IMR-90 (cell line): ENCODE measurements around the gene TCTA. TPM values are rescaled to one million over a fixed set of nuclear protein-coding genes. Genes with fewer than 3 reads are reported as not detected.

ENCODE experiments used
- ATAC-seq: fragments of 200-7000 bp; cut with Tn5 transposase; 2 replicates; pipeline ENCODE4 v1.9.1; 2020; ENCODE audit warnings: low read depth, mild to moderate bottlenecking, moderate library complexity
- BruUV-seq: library from RNA; stranded (reverse); fragments of 400-500 nt; replicated peaks from 2 replicates; lab custom pipeline; 2021; lab: Mats Ljungman, UMichigan
- CTCF ChIA-PET: fragments of 300-600 bp; formaldehyde crosslinking; extraction: SDS; loops from one replicate; lab custom pipeline; 2021; ENCODE audit warnings: antibody characterized with exemption; lab: Yijun Ruan, JAX
- POLR2A ChIA-PET: fragments of 300-600 bp; sonication (Branson Sonifier 250); formaldehyde crosslinking; loops from one replicate; lab custom pipeline; 2022; ENCODE audit warnings: antibody characterized with exemption; ENCODE audit not compliant: unreplicated experiment; lab: Charles Lee
- DNase-seq: peaks from one replicate; pipeline ENCODE4 v3.0.0; 2013
- H2AFZ ChIP-seq: replicated peaks from 2 replicates; pipeline ENCODE3; 2013; ENCODE audit warnings: low read length, mild to moderate bottlenecking; ENCODE audit not compliant: poor library complexity
- H2AK5ac ChIP-seq: 2 replicates; pipeline ENCODE4 v1.6.1; 2013; ENCODE audit warnings: low read depth, low read length, inconsistent platforms
- H2AK9ac ChIP-seq: replicated peaks from 2 replicates; pipeline ENCODE3; 2013; ENCODE audit warnings: mild to moderate bottlenecking, low read depth, low read length, moderate library complexity; ENCODE audit not compliant: poor library complexity
- H2BK120ac ChIP-seq: 2 replicates; pipeline ENCODE4 v1.6.1; 2013; ENCODE audit warnings: low read depth, low read length, inconsistent platforms
- H2BK15ac ChIP-seq: 3 replicates; pipeline ENCODE4 v1.6.1; 2013; ENCODE audit warnings: low read depth, low read length, inconsistent platforms
- H2BK20ac ChIP-seq: 2 replicates; pipeline ENCODE4 v1.6.1; 2013; ENCODE audit warnings: low read depth, mild to moderate bottlenecking, inconsistent platforms, low read length, moderate library complexity
- H2BK5ac ChIP-seq: 2 replicates; pipeline ENCODE4 v1.6.1; 2013; ENCODE audit warnings: mild to moderate bottlenecking, low read depth, low read length, inconsistent platforms; ENCODE audit not compliant: poor library complexity, severe bottlenecking
- H3K14ac ChIP-seq: replicated peaks from 2 replicates; pipeline ENCODE4 v1.6.1; 2013; ENCODE audit warnings: low read depth, low read length, inconsistent platforms
- H3K18ac ChIP-seq: 2 replicates; pipeline ENCODE4 v1.6.1; 2013; ENCODE audit warnings: low read depth, low read length, control low read depth
- H3K23ac ChIP-seq: 2 replicates; pipeline ENCODE4 v1.6.1; 2013; ENCODE audit warnings: low read depth, low read length, inconsistent platforms
- H3K27ac ChIP-seq: 2 replicates; pipeline ENCODE4 v1.5.1; 2013; ENCODE audit warnings: mild to moderate bottlenecking, control low read depth, low read length; ENCODE audit not compliant: insufficient read depth
- H3K27me3 ChIP-seq: 2 replicates; pipeline ENCODE4 v1.6.1; 2013; ENCODE audit warnings: low read length; ENCODE audit not compliant: control insufficient read depth, insufficient read depth
- H3K36me3 ChIP-seq: 2 replicates; pipeline ENCODE4 v1.6.1; 2013; ENCODE audit warnings: low read length, mixed read lengths; ENCODE audit not compliant: control insufficient read depth, insufficient read depth
- H3K4ac ChIP-seq: 2 replicates; pipeline ENCODE4 v1.6.1; 2013; ENCODE audit warnings: low read depth, low read length, inconsistent platforms
- H3K4me1 ChIP-seq: 2 replicates; pipeline ENCODE4 v1.6.1; 2013; ENCODE audit warnings: low read length, mixed read lengths; ENCODE audit not compliant: control insufficient read depth, insufficient read depth
- H3K4me2 ChIP-seq: 2 replicates; pipeline ENCODE4 v1.6.1; 2013; ENCODE audit warnings: low read depth, mild to moderate bottlenecking, control low read depth, low read length, moderate library complexity
- H3K4me3 ChIP-seq: 2 replicates; pipeline ENCODE4 v1.5.1; 2013; ENCODE audit warnings: low read depth, mild to moderate bottlenecking, control low read depth, low read length, moderate library complexity; ENCODE audit not compliant: insufficient read depth
- H3K56ac ChIP-seq: 2 replicates; pipeline ENCODE4 v1.6.1; 2013; ENCODE audit warnings: low read length, inconsistent platforms; ENCODE audit not compliant: insufficient read depth; ENCODE audit errors: extremely low read depth
- H3K79me1 ChIP-seq, 2 experiments: 2 replicates each; pipeline ENCODE4 v1.6.1; 2013; ENCODE audit warnings: low read length in 2 of 2, inconsistent platforms in 1 of 2, low read depth in 1 of 2
- H3K9ac ChIP-seq: 2 replicates; pipeline ENCODE4 v1.6.1; 2013; ENCODE audit warnings: low read depth, low read length, control low read depth
- H3K9me1 ChIP-seq: 2 replicates; pipeline ENCODE4 v1.6.1; 2013; ENCODE audit warnings: low read length, inconsistent platforms; ENCODE audit not compliant: insufficient read depth
- H3K9me3 ChIP-seq: 2 replicates; pipeline ENCODE4 v1.6.1; 2013; ENCODE audit warnings: low read length; ENCODE audit not compliant: control insufficient read depth, insufficient read depth
- H4K20me1 ChIP-seq: 2 replicates; pipeline ENCODE4 v1.6.1; 2013; ENCODE audit warnings: low read length, inconsistent platforms; ENCODE audit not compliant: insufficient read depth
- H4K5ac ChIP-seq: 2 replicates; pipeline ENCODE4 v1.6.1; 2013; ENCODE audit warnings: mild to moderate bottlenecking, low read depth, low read length, control low read depth
- H4K8ac ChIP-seq, 2 experiments: 2 replicates each; pipeline ENCODE4 v1.6.1; 2013; ENCODE audit warnings: low read depth in 2 of 2, low read length in 2 of 2, control low read depth in 1 of 2, inconsistent platforms in 1 of 2
- H4K91ac ChIP-seq: 2 replicates; pipeline ENCODE4 v1.6.1; 2013; ENCODE audit warnings: low read depth, low read length, inconsistent platforms; ENCODE audit not compliant: insufficient read depth
- BHLHE40 ChIP-seq: fragments of 150-350 bp; IDR thresholded peaks from 2 replicates; pipeline ENCODE4 v1.6.1; 2016; ENCODE audit warnings: mild to moderate bottlenecking, low read depth, low read length
- CEBPB ChIP-seq: IDR thresholded peaks from 2 replicates; pipeline ENCODE4 v1.6.1; 2012; ENCODE audit warnings: low read depth, low read length, improper control_type of control experiment
- CHD1 ChIP-seq: IDR thresholded peaks from 2 replicates; pipeline ENCODE4 v1.6.1; 2012; ENCODE audit warnings: low read depth, low read length, improper control_type of control experiment
- FOS ChIP-seq: fragments of 150-350 bp; IDR thresholded peaks from 2 replicates; pipeline ENCODE4 v1.6.1; 2016; ENCODE audit warnings: low read depth, low read length
- MAFK ChIP-seq: IDR thresholded peaks from 2 replicates; pipeline ENCODE4 v1.6.1; 2012; ENCODE audit warnings: low read depth, low read length, improper control_type of control experiment
- MAZ ChIP-seq: IDR thresholded peaks from 2 replicates; pipeline ENCODE4 v1.6.1; 2012; ENCODE audit warnings: low read depth, mild to moderate bottlenecking, low read length, improper control_type of control experiment, moderate library complexity, borderline replicate concordance
- MXI1 ChIP-seq: IDR thresholded peaks from 2 replicates; pipeline ENCODE4 v1.6.1; 2012; ENCODE audit warnings: low read depth, mild to moderate bottlenecking, low read length, moderate library complexity, borderline replicate concordance
- NFE2L2 ChIP-seq: fragments of 150-350 bp; IDR thresholded peaks from 2 replicates; pipeline ENCODE4 v1.6.1; 2016; ENCODE audit warnings: low read depth, mild to moderate bottlenecking, low read length
- POLR2A ChIP-seq: IDR thresholded peaks from 2 replicates; pipeline ENCODE4 v1.6.1; 2012; ENCODE audit warnings: mild to moderate bottlenecking, low read depth, low read length
- RAD21 ChIP-seq: IDR thresholded peaks from 2 replicates; pipeline ENCODE4 v1.6.1; 2012; ENCODE audit warnings: low read length, improper control_type of control experiment
- RCOR1 ChIP-seq: IDR thresholded peaks from 2 replicates; pipeline ENCODE4 v1.6.1; 2012; ENCODE audit warnings: mild to moderate bottlenecking, low read length, improper control_type of control experiment; ENCODE audit not compliant: insufficient replicate concordance
- RFX5 ChIP-seq: IDR thresholded peaks from 2 replicates; pipeline ENCODE4 v1.8.0; 2012; ENCODE audit warnings: low read depth, mild to moderate bottlenecking, low read length, moderate library complexity
- SMC3 ChIP-seq: fragments of 150-350 bp; IDR thresholded peaks from 2 replicates; pipeline ENCODE4 v1.6.1; 2016; ENCODE audit warnings: low read depth, mild to moderate bottlenecking, antibody characterized with exemption, low read length, moderate library complexity
- WGBS, 2 experiments: methylation state at CpG; one replicate each; pipeline versions ENCODE4 v1.1.5 to v1.1.7; 2013; ENCODE audit warnings: missing lambda C conversion rate in 2 of 2; ENCODE audit not compliant: insufficient read length in 1 of 2; ENCODE audit errors: extremely low coverage in 2 of 2; 5-methylcytosine and 5-hydroxymethylcytosine counted together
- dilution Hi-C: fragments of 300-500 bp; cut with HindIII; formaldehyde crosslinking; loops from one replicate; pipeline ENCODE4 v1.14.3; 2018; ENCODE audit warnings: low sequenced_read_pairs; ENCODE audit not compliant: unreplicated experiment
- in situ Hi-C: fragments of 300-500 bp; cut with MboI; formaldehyde crosslinking; loops from 3 replicates; pipeline ENCODE4 v1.14.3; 2019; ENCODE audit warnings: low sequenced_read_pairs, inconsistent platforms, mixed read lengths
- intact Hi-C: fragments of 100-400 bp; cut with micrococcal nuclease; formaldehyde crosslinking; loops from 2 replicates; pipeline ENCODE4 v1.10.0; 2022
- polyA plus RNA-seq, 3 experiments: library from polyadenylated mRNA; depleted of rRNA; stranded (reverse); fragments of >200 nt; gene quantifications; 2 replicates each; pipeline ENCODE4 v1.2.3, GENCODE V29; 2012; ENCODE audit warnings: low replicate concordance in 1 of 3
- total RNA-seq: library from RNA; depleted of rRNA; stranded (reverse); fragments of >200 nt; gene quantifications from 2 replicates; pipeline ENCODE4 v1.2.3, GENCODE V29; 2012
- TF ChIP-seq, protein P1 (sequence below): fragments of 150-350 bp; IDR thresholded peaks from 2 replicates; pipeline ENCODE4 v1.6.1; 2016; ENCODE audit warnings: low read depth, mild to moderate bottlenecking, low read length, moderate library complexity, borderline replicate concordance
- TF ChIP-seq, protein P2 (sequence below): fragments of 150-350 bp; IDR thresholded peaks from 2 replicates; pipeline ENCODE4 v1.6.1; 2017; ENCODE audit warnings: mild to moderate bottlenecking, antibody characterized with exemption, low read length, low read depth

The TCTA gene
- total and polyA plus RNA-seq, 2 of the 4 experiments (the other 2 are of a cell fraction), result 15.1 to 46.6 TPM

DNA sequence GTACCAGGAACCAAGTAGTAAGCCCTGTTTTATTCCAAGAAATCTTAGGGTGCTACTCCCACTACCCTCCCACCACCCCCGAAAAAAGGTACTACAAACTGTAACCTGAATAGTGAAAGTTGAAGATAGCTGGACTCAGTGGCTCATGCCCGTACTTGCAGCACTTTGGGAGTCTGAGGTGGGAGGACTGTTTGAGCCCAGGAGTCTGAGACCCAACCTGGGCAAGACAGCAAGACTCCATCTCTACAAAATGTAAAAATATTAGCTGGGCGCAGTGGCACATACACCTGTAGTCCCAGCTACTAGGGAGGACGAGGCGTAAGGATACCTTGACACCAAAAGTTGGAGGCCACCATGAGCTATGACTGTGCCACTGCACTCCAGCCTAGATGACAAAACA lies 8.3 kb upstream of the TCTA start:
- Histone ChIP-seq H3K4ac (no peak overlapping the region), H2BK5ac (no peak overlapping the region), H2AFZ (no peak overlapping the region), H2AK9ac (no peak overlapping the region), H3K4me3 (no peak overlapping the region), H3K14ac (no peak overlapping the region), H4K5ac (no peak overlapping the region), H3K79me1 (peaks cover 0 to 24% of the 10 kb centered on the region in 2 experiments; a peak in 2 of 4 replicates), H4K91ac (no peak overlapping the region), H3K18ac (no peak overlapping the region), H3K9me3 (no peaks in the 10 kb centered on the region), H3K9me1 (peaks cover 16% of the 10 kb centered on the region), H2BK15ac (no peak overlapping the region), H2AK5ac (no peak overlapping the region), H4K8ac (no peak overlapping the region), H2BK20ac (no peak overlapping the region), H3K27ac (no peak overlapping the region), H4K20me1 (peaks cover 97% of the 10 kb centered on the region), H3K4me1 (peaks cover 3% of the 10 kb centered on the region), H3K4me2 (no peak overlapping the region), H2BK120ac (no peak overlapping the region), H3K36me3 (peaks cover 13% of the 10 kb centered on the region), H3K23ac (no peak overlapping the region), H3K9ac (no peak overlapping the region), H3K56ac (no peak overlapping the region), H3K27me3 (no peaks in the 10 kb centered on the region)
- ATAC-seq (no peak), DNase-seq (no peak)
- in situ Hi-C loops, result no loop called here
- ChIA-PET CTCF (no interaction called here), POLR2A (no interaction called here)
- WGBS, 2 experiments, result no CpG with 5 or more reads among the region's 5 CpGs
- no TSS peak for BruUV-seq
- intact Hi-C loops, result no loop called here
- TF ChIP-seq CEBPB (no peak), CHD1 (no peak), RAD21 (no peak), POLR2A (no peak), FOS (no peak), MXI1 (no peak), BHLHE40 (no peak), RFX5 (no peak), MAZ (no peak), SMC3 (no peak), NFE2L2 (no peak), RCOR1 (no peak), MAFK (no peak)
- TF ChIP-seq, protein P1, sequence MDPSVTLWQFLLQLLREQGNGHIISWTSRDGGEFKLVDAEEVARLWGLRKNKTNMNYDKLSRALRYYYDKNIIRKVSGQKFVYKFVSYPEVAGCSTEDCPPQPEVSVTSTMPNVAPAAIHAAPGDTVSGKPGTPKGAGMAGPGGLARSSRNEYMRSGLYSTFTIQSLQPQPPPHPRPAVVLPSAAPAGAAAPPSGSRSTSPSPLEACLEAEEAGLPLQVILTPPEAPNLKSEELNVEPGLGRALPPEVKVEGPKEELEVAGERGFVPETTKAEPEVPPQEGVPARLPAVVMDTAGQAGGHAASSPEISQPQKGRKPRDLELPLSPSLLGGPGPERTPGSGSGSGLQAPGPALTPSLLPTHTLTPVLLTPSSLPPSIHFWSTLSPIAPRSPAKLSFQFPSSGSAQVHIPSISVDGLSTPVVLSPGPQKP, result no peak
- TF ChIP-seq, protein P2, sequence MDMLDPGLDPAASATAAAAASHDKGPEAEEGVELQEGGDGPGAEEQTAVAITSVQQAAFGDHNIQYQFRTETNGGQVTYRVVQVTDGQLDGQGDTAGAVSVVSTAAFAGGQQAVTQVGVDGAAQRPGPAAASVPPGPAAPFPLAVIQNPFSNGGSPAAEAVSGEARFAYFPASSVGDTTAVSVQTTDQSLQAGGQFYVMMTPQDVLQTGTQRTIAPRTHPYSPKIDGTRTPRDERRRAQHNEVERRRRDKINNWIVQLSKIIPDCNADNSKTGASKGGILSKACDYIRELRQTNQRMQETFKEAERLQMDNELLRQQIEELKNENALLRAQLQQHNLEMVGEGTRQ, result no peak
- dilution Hi-C loops, result no loop called here
